ENCODE data around the gene DYRK1A.

GRCh38 chr21:37469441-37469840 lies 102.9 kb downstream of the DYRK1A start:
- TF ChIP-seq POLR2AphosphoS5 (IDR thresholded peaks at IDR 0.05), result no peak
- no peak for TF ChIP-seq CTCF (IDR thresholded peaks at IDR 0.05)
- TF ChIP-seq POLR2A (IDR thresholded peaks at IDR 0.05), result no peak
- TF ChIP-seq EP300 (IDR thresholded peaks at IDR 0.05), result no peak

All from suprapubic skin (tissue), 4 donors.